ENCODE data around the gene MAN2C1. TPM values are rescaled to one million over a fixed set of nuclear protein-coding genes. Genes with fewer than 3 reads are reported as not detected.

MAN2C1 gene
- total RNA-seq, 1 donor from 2014 or later = 237 TPM

GRCh38 chr15:75354454-75354853 lies 14.0 kb downstream of the MAN2C1 start:
- Mint-ChIP-seq H3K4me3 (ENCODE audit: unreplicated experiment) (no peak overlapping the region), H3K27me3 (ENCODE audit: unreplicated experiment) (peaks cover 10% of the 10 kb centered on the region), H3K27ac (ENCODE audit: unreplicated experiment) (no peak overlapping the region), H3K9me3 (ENCODE audit: unreplicated experiment) (no peaks in the 10 kb centered on the region), H3K36me3 (ENCODE audit: low read depth, unreplicated experiment) (peaks cover 19% of the 10 kb centered on the region), H3K4me1 (ENCODE audit: unreplicated experiment) (no peaks in the 10 kb centered on the region)
- DNase-seq (ENCODE audit: low spot score) = no peak
- no peak for TF ChIP-seq CTCF (IDR thresholded peaks at IDR 0.05; ENCODE audit: unreplicated experiment)

- no peak for DNase-seq (ENCODE audit: low spot score)
- peaks cover 17% of the 10 kb centered on the region for H3K36me3 Mint-ChIP-seq (ENCODE audit: low read depth, unreplicated experiment)
- no peaks in the 10 kb centered on the region for H3K9me3 Mint-ChIP-seq (ENCODE audit: unreplicated experiment)
- peaks cover 11% of the 10 kb centered on the region for H3K27me3 Mint-ChIP-seq (ENCODE audit: unreplicated experiment)
- H3K4me1 Mint-ChIP-seq (ENCODE audit: unreplicated experiment) = peaks cover 2% of the 10 kb centered on the region
- H3K27ac Mint-ChIP-seq (ENCODE audit: unreplicated experiment) = peak overlapping the region; percentile 13
- no peak for TF ChIP-seq CTCF (IDR thresholded peaks at IDR 0.05; ENCODE audit: unreplicated experiment)
- H3K4me3 Mint-ChIP-seq (ENCODE audit: unreplicated experiment) = no peak overlapping the region
Observed at GRCh38 chr15:75353604-75354003, 14.8 kb downstream of the MAN2C1 start.

DNA sequence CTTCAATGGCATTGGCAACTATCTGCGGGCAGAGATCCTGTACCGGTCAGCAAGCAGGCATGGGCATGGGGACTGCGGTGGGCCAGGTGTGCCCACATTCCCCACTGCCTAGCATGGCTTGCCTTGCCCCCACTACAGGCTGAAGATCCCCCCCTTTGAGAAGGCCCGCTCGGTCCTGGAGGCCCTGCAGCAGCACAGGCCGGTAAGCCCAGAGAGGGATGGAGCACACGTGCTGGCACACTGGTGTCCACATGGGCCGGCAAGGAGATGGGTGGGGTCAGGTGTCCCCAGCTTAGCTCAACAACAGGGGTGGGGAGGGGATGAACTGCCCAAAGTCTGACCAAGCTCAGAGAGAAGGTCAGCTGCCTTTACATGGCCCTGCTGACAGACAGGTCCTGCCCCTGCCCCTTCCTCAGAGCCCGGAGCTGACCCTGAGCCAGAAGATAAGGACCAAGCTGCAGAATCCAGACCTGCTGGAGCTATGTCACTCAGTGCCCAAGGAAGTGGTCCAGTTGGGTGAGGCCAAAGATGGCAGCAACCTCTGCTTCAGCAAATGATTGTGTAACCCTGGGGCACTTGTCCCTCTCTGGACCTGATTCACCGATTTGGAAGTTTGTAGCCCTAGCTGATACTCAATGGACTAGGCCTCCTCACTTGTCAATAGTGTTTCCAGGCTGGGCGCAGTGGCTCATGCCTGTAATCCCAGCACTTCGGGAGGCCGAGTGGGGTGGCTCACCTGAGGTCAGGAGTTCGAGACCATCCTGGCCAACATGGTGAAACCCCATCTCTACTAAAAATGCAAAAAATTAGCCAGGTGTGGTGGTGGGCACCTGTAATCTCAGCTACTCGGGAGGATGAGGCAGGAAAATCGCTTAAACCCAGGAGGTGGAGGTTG lies 16.0 kb downstream of the MAN2C1 start:
- H3K9me3 Mint-ChIP-seq (ENCODE audit: unreplicated experiment) = no peaks in the 10 kb centered on the region
- TF ChIP-seq CTCF (IDR thresholded peaks at IDR 0.05; ENCODE audit: unreplicated experiment) = no peak
- no peak for DNase-seq (ENCODE audit: low spot score)
- no peak overlapping the region for H3K27ac Mint-ChIP-seq (ENCODE audit: unreplicated experiment)
- peaks cover 2% of the 10 kb centered on the region for H3K4me1 Mint-ChIP-seq (ENCODE audit: unreplicated experiment)
- peaks cover 10% of the 10 kb centered on the region for H3K27me3 Mint-ChIP-seq (ENCODE audit: unreplicated experiment)
- peaks cover 16% of the 10 kb centered on the region for H3K36me3 Mint-ChIP-seq (ENCODE audit: low read depth, unreplicated experiment)
- H3K4me3 Mint-ChIP-seq (ENCODE audit: unreplicated experiment) = no peak overlapping the region

DNA sequence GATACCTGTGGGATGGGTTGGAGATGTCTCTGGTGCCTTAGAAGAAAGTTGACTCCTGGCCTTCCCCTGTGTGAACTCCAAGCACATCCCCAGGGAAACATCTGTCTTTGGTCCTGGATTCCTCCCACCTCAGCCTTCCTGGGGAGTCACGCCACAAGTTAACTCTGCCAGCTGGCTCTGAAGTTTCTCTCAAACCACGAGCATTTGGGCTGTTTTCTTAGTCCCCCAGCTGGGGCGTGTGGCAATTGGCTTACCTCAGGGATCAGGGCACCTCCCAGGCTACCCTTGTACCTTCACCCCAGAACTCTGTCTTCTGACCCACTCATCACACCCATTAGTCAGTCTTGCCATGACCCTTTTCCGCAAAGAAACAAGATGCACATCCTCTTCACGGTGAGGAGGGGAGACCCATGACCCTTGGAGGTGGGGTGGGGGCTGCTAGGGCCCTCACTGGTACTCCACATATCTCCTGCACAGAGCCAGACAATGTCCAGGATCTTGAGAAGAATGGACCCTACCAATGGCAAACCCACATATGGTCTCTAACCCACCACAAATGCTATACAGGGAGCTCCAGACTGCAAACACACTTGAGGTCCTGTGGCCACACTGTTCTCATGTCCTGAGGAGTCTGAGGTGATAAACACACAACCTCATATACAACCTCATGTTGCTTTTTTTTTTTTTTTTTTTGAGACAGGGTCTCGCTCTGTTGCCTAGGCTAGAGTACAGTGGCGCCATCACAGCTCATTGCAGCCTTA lies 17.6 kb downstream of the MAN2C1 start:
- no peak for DNase-seq (ENCODE audit: low spot score)
- Mint-ChIP-seq H3K27me3 (ENCODE audit: unreplicated experiment) (peaks cover 13% of the 10 kb centered on the region), H3K9me3 (ENCODE audit: unreplicated experiment) (no peaks in the 10 kb centered on the region), H3K36me3 (ENCODE audit: low read depth, unreplicated experiment) (peaks cover 16% of the 10 kb centered on the region), H3K4me3 (ENCODE audit: unreplicated experiment) (peak overlapping the region; percentile 47), H3K27ac (ENCODE audit: unreplicated experiment) (peak overlapping the region; percentile 36), H3K4me1 (ENCODE audit: unreplicated experiment) (peaks cover 2% of the 10 kb centered on the region)
- no peak for TF ChIP-seq CTCF (IDR thresholded peaks at IDR 0.05; ENCODE audit: unreplicated experiment)
